Stimulated activated CD4-positive, alpha-beta T cell treated with anti-CD3 and anti-CD28 coated beads, Interleukin-15, amount 100 ng/mL, for 1 hour (primary cell): ENCODE results near the gene ING5.
"Not testable (repeated sequence)": the region's sequence is repeated elsewhere in the genome, so short reads cannot be mapped to it uniquely, and the experiment has no call there.

Experiments
- DNase-seq, 2 donors: peaks; one replicate each; pipeline ENCODE4 v3.0.0-alpha.2; 2020; ENCODE audit warnings: low read depth in 1 of 2, low spot score in 1 of 2

The ING5 gene

GRCh38 chr2:241701399-241702154 is at the start of gene ING5:
Gene ING5, plus strand, starts transcription at chr2:241702039. Its CDS starts 27 bp downstream, at chr2:241702066.
- peak; percentile 96 to 99 for DNase-seq

- DNase-seq: no peak
Observed at GRCh38 chr2:241652142-241652541, 49.7 kb upstream of the ING5 start.

- no peak for DNase-seq
Observed at GRCh38 chr2:241652722-241653121, 49.1 kb upstream of the ING5 start.

- no peak for DNase-seq
Observed at GRCh38 chr2:241653210-241653750, 48.6 kb upstream of the ING5 start.

GRCh38 chr2:241654551-241654950 is 47.3 kb upstream of the ING5 start:
- no peak for DNase-seq

GRCh38 chr2:241655516-241656189 is 46.2 kb upstream of the ING5 start:
- DNase-seq: no peak

GRCh38 chr2:241656190-241656741 is 45.6 kb upstream of the ING5 start:
- DNase-seq: no peak

GRCh38 chr2:241657786-241658254 is 44.0 kb upstream of the ING5 start:
- DNase-seq: no peak

GRCh38 chr2:241658296-241658695 is 43.5 kb upstream of the ING5 start:
- no peak for DNase-seq

- DNase-seq: peak in 1 of 2 donors; percentile 14
Observed at GRCh38 chr2:241659150-241659739, 42.6 kb upstream of the ING5 start.

GRCh38 chr2:241660593-241661213 is 41.1 kb upstream of the ING5 start:
- DNase-seq: no peak

GRCh38 chr2:241662731-241663130 is 39.1 kb upstream of the ING5 start:
- DNase-seq: not testable (repeated sequence)

- DNase-seq: no peak
Observed at GRCh38 chr2:241665731-241666440, 36.0 kb upstream of the ING5 start.

GRCh38 chr2:241666627-241667400 is 35.0 kb upstream of the ING5 start:
- no peak for DNase-seq

- DNase-seq: no peak
Observed at GRCh38 chr2:241668354-241668753, 33.5 kb upstream of the ING5 start.

- DNase-seq: no peak
Observed at GRCh38 chr2:241668839-241669238, 33.0 kb upstream of the ING5 start.

- DNase-seq: no peak
Observed at GRCh38 chr2:241670333-241671110, 31.3 kb upstream of the ING5 start.

GRCh38 chr2:241671457-241672240 is 30.2 kb upstream of the ING5 start:
- no peak for DNase-seq
